Measurements from ENCODE around the gene TMEM253.

Gene TMEM253

DNA sequence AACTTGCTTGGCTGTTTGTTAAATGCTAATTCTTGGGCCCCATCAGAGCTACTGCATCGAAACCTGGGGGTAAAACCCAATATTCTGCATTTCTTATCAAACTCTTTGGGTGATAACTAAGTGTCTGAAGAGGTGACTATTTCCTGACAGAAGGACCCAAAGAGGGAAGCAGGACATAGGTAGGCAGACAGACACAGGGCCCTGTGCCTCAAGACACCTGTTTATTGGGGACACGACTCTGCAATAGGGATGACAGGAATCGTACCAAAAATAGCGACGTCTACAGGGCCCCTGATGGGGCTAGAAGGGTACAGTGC, 11.0 kb upstream of the TMEM253 start:
- no peak for DNase-seq (ENCODE audit: low read depth in 1 of 2, low spot score in 1 of 2)

DNA sequence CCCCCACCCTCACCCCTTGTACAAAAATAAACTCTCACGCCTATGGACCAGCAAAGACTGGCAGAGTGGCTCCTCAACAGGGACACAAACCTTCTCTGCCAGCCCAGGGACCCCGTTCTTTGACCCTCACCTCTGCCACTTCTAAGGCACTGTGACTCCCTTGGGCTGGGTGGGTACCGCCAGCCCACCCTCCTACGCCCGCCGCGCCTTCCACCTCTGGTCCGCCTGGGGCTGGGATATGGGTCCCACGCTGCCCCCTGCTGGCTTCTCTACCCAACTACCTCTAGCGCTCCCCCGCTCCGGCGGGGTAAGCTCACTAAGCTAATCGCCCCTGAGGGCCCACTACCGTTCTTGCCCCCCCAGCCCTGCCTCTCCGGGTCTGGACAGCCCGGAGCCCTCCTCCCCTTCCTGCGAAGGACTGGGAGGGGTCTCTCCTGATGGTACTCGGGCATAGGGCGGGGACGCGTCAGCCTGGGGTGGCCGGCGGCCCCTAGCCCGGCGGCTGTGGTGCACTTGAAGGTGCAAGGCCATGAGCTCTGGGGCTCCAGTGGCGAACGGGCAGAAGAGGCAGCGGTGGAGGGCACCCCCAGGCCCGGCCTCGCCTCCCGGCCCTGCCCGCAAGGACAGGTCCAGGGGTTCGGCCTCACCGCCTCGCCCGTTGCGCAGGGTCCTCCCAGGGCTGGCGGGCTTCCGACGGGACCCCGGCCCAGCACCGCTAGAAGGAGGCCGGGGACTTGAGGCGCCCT, 10.5 kb upstream of the TMEM253 start:
- DNase-seq (ENCODE audit: low read depth in 1 of 2, low spot score in 1 of 2), result no peak

DNA sequence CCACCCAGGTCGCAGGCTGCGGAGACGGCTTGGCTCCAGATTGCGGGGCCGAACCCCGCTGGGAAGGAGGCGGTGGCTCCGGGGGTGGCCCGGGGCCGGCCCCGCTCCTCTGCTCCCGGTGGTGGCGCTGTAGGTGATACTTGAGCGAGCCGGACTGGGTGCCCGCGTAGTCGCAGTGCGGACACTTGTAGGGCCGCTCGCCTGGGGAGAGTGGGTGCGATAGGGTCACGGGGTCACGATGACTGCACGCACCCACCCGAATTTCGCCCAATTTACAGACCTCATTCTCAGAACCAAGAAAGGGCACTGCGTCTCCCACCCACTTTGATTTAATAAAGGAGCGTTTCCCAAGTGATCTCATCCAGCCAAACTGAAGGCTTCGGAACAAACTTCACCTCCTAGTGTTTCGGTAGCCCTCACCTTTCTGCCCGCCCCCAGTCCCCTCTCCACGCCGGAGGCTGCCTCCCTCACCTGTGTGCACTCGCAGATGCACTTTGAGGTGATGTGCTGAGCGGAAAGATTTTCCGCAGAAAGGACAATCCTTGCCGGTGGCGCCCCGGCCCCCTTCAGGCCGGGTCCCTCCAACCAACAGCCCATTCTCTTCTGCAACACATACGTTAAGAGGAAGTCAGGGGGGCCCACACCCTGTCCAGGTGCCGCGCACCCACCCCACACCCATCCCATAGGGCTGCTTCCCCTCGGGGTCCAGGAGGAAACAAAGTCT, 9.8 kb upstream of the TMEM253 start:
- no peak for DNase-seq (ENCODE audit: low read depth in 1 of 2, low spot score in 1 of 2)

DNA sequence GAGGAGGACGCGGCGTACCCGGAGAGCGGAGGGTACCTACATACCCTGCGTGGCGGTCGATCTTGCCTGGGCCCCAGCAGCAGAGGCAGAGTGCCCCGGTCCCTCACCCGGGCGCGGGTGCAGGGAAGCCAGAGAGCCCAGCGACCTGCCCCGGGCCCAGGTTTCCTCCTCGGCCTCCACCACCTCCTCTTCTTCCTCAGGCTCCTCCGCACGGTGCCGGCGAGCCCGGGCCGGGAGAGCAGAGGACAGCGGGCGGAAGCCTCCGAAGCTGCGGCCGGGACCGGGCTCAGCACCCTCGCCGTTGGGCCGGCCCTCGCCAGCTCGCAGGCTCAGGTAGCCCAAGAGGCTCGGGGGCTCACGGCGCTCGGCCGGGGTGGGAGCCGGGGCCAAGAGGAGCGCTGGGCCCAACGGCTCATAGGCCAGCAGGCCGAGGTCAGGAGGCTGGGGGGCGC, 9.0 kb upstream of the TMEM253 start:
- DNase-seq (ENCODE audit: low read depth in 1 of 2, low spot score in 1 of 2), result no peak

DNA sequence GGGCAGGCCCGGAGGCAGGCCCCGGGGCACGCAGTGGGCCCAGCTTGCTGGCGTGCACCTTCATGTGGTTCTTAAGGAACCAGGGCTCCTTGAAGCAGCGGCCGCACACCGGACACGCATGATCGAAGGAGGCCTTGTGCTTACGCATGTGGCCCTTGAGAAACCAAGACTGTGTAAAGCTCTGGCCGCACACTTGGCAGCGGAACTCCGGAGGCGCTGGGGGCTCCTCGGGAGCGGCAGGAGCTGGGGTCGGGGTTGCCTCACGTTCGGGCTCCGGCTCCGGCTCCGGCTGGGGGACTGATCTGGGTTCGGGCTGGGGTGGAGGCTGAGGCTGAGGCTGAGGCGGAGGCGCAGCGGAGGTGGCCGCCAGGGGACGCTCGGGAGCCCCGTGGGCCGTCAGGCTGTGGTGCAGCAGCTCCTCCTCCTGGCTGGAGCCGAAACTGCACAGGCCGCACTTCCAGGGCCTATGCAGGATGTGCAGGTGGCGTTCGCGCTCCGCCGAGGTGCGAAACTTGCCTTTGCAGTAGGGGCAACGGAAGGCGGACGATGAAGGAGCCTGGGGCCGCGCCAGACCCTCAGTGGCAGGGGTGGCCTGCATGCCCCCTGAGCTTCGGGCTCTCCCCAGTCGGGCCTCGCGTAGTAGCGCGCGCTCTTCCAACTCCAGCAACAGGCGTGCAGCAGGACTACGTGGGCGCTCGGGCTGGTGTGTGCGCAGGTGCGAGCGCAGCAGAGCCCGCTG, 8.4 kb upstream of the TMEM253 start:
- DNase-seq (ENCODE audit: low read depth in 1 of 2, low spot score in 1 of 2), result peak; percentile 85 to 91

DNA sequence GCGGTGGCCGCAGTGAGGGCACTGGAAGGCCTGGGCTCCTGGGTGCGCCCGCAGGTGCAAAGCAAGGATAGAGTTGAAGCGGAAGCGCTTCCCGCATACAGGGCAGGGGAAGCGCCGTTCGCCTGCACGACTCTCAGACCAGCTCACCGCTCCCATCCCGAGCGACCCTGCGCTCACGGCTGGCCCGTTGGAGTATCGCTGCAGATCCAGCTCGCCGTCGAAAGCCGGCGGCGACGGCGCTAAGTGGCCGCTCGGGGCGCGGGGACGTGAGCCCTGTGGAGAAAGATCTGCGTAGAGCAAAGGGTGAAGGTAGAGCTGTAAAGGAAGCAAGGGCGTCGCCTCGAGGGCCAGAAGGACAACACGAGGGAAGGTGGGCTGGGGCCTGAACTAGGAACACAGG, 7.8 kb upstream of the TMEM253 start:
- DNase-seq (ENCODE audit: low read depth in 1 of 2, low spot score in 1 of 2), result no peak

DNA sequence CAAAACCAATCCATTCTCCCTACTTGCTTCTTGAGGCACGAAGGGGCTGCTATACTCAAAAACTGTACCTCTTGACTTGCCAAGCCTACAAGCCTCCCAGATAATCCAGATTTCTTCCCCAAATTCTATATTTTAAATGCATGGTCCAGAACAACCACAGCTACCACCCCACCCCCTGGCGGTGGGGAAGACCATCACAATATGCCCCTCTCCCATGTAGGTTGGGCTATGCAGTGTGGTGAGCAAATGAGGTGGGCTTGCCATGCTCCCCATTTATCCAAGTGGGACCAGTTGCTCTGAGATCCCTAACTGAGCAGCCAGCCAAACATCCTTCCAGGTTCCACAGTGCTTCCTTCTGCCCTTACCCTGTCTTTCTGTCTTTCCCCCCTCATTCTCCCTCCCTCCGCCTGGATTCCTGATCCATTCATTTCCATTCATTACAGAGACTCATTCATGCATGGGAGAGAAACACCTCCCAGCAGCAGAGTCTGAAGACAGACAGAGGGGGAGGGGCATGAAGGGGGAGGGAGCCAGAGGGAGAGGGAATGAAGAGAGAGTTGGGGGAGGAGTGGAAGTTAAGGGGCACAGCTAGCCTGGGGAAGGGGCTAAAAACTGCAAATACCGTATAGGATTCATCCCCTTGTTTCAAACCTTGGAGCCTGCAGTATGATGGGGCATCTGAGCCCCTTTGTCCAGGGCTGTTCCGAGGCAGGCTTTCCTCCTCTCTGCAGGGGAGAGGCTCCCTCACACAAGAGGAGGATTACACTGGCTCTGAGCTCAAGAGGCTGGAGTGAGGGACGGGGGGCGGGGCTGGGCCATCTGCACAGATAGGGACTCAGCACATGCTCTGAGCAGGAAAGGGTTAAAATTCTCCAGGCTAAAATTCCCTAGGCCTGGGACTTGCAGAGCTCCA, 6.8 kb upstream of the TMEM253 start:
- no peak for DNase-seq (ENCODE audit: low read depth in 1 of 2, low spot score in 1 of 2)

DNA sequence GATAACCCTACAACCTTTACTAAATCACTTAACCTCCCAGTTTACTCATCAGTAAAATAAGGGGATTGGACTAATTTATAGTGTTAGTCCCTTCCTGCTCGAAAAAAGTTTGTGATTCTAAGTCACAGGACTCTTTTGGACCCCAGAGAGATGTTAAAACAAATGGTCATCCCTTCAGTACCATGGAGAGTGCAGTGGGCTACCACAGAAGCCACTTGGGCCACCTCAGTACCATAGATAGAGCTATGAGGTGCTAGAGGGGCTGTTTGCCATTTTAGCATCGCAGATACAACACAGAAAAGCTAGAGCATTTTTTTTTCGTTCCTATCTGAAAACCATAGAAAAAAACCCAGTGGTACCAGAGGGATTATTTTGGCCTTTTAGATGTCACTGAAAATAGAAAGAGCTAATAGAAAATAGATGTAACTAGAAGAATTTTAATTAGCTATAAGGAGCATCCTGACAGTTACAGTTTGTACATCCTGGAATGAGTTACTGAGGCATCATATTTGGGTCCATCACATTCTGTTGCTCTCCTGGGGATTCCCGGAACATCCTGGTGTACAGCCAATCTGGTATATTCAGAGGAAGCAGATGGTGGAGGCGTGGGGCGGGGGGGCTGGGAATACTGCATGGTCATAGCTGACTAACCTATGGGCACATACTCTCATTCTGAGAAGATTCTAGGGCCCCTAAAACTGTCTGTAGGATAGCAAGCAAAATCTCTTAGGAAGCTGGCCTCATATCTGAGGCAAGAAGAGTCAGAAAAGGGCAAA, 5.2 kb upstream of the TMEM253 start:
- no peak for DNase-seq (ENCODE audit: low read depth in 1 of 2, low spot score in 1 of 2)

DNA sequence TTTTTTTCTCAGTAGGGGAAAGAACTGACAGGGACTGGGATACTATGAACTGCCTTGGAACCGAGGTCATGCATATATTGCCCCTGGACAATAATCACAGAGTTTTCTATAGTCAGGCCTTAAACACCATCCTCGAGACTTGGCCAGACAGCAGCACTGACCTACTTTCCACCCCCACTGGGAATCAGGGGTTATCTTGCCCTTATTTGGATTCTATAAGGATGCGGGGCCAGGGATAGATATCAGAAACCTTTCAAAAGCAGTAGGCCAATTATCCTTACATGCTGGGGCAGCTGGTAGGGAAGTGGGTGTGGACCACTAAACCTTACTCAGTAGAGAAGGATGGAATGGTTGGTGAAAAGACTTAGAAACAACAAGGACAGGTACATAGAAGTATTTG, 4.4 kb upstream of the TMEM253 start:
- DNase-seq (ENCODE audit: low read depth in 1 of 2, low spot score in 1 of 2), result no peak

DNA sequence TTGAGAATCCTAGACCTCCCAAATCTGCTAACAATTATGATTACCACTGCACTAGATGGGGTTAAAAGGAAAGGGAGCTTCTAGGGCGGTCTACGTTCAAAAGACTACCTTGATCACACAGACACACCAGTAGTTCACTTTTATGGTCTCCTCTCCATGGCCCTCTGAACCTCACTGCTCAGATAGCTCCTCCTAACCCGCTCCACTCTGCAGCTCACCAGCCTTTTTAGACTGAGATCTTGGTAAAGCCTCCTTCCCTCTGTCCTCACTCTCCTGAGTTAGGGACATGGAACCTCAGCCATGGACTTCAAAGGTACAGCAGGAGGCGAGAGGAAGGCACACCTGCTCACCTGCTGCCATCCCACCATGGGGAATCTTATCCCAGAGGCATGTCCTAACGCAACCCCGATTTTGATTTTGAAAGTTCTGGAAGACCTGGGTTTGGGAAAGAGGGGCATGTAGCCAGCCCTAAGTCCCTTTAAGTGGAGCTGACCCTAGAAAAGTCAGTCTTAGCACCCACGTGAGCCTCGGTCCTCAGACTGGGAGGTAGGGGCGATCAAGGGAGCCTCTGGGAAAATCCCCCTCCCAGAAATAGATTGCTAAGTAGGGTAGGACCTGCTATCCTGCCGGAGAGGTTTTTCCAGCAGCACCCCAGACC, 3.8 kb upstream of the TMEM253 start:
- no peak for DNase-seq (ENCODE audit: low read depth in 1 of 2, low spot score in 1 of 2)

DNA sequence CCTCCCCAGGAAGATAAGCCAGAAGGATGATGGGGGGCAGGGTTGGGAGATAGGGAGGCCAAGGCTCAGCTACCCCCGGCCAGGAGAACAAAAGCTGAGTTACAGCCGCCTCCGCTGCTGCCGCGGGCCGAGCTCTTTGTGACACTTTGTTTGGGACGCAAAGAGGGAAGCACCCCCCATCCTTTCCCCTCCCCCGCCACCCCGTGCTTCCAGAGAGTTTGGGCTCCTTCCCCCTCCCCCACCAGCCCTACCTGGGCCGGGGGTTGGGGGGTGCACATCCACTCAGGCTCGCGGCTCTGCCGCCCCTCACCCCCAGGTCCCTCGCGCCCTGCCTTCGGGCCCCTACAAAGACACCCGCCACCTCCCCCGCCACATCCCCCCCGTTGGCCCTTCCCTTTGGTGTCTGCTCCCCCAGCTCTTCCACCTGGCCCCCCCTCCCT, 3.2 kb upstream of the TMEM253 start:
- no peak for DNase-seq (ENCODE audit: low read depth in 1 of 2, low spot score in 1 of 2)

DNA sequence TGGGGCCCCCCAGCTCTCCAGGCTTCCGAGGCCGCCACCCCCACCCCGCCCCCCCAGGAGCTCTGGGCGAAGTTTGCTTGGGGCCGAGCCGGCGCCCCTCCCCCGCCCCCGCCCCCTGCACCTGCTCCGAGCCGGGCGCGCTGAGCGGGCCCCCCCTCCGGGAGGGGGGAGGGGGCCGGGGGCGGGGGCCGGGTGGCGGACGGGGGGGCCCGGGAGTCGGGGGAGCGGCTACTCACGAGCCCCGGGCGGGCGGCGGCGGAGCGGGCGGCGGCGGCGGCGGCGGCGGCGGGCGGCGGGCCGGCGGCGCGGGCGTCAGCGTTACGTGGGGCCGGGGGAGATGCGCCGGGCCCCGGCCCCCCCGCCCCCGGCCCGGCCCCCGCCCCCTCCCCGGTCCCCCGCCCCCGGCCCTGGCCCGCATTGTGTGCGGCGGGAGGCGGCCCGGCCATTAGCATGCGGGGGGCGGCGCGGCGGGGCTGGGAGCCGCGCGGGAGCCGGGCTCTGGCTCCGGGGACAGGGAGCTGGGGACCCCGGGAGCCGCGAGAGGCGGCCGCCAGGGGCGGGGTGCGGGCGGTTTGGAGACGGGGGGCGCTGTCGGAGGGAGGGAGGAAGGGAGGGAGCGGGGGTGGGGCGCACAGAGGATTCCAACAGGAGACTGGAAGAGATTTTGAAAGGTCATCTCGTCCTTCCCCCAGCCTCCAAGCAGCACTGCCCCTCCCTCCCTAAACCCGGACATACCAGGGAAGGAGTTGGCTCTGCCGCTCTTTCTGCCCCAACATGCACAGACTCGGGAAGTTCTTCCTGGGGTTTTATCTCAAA, 2.6 kb upstream of the TMEM253 start, which contains the start of gene ZNF219:
TSS of gene ZNF219 (minus strand) at position 580 of the 816 bp plus-strand sequence. CDS start 5,064 bp downstream, outside the sequence.
- peak in 1 of 2 donors; percentile 33 for DNase-seq (ENCODE audit: low read depth in 1 of 2, low spot score in 1 of 2)

DNA sequence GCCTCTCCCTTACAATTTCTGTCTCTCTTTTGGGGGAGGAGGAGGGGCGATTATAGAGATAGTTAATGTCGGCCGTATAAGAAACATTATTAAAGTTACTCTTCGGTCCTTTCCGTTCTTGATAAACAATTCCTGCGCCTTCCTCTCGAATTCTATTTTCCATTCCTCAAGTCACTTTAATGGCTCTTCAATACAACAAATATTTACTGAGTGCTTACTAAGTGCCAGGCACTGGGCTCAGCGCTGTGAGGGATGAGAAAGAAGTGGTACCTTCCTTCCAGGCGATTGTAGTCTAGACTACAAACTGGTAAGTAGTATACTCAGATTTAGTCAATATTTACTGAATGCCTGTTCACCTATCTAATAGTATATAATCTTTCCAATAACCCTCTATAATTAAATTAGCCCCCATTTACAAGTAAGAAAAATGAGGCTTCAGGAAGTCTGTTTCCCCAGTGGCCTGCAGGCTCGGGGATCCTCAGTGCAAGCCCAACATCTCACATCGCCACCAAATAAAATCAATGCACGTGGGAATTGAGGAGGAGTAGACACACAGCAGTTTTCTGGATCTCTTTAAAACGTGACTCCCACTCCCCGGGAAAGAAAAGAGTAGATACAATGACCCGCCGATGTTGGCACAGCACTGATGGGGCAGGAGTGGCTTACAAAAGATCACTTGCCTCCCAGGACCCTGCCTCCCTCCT, 1.8 kb upstream of the TMEM253 start:
- DNase-seq (ENCODE audit: low read depth in 1 of 2, low spot score in 1 of 2), result no peak

DNA sequence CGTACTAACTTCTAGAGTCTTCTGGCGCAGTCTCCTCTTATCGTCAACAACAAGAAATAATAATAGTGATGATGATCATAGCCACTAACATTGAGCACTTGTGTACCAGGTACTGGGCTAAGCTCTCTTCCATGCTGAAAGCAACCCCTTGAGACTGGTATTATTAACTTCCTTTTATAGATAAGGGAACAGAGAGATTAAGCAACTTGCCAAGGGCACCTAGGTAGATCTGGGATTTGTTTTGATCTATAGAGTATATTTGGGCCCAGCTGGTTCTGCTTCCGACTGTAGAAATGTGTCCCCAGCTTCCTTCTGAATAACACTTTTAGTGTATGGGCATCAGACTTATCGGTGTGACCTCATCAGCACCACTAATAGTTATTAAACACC, 1.3 kb upstream of the TMEM253 start:
- no peak for DNase-seq (ENCODE audit: low read depth in 1 of 2, low spot score in 1 of 2)

DNA sequence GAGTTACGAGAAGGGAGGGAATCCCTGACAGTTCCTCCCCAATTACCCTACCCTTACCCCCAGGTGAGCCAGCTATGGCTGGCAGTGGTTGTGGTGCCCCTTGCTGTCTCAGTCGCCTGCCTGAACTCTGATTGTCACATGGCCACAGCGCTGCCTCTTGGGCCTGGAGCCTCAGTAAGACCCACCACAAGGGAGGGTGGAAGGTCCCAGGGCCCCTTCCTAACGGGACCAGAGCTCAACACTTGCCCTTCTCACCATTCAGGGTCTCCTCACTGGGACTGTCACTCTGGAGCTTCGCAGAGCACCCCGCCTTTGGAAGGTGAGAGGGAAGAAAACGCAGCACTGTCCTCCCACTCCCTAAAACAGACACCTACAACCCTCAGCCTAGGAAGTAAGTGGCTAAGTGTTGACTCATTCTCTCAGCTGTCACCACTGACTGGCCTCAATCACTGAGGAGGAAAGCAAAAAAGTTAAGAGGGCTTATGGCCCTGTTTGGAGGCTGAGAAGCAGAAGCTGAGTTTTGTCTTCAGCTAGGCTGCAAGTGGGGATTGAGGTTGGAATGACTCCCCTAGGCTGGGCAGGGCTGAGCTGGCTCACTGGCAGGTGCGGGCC, 1.0 kb downstream of the TMEM253 start:
- no peak for DNase-seq (ENCODE audit: low read depth in 1 of 2, low spot score in 1 of 2)

DNA sequence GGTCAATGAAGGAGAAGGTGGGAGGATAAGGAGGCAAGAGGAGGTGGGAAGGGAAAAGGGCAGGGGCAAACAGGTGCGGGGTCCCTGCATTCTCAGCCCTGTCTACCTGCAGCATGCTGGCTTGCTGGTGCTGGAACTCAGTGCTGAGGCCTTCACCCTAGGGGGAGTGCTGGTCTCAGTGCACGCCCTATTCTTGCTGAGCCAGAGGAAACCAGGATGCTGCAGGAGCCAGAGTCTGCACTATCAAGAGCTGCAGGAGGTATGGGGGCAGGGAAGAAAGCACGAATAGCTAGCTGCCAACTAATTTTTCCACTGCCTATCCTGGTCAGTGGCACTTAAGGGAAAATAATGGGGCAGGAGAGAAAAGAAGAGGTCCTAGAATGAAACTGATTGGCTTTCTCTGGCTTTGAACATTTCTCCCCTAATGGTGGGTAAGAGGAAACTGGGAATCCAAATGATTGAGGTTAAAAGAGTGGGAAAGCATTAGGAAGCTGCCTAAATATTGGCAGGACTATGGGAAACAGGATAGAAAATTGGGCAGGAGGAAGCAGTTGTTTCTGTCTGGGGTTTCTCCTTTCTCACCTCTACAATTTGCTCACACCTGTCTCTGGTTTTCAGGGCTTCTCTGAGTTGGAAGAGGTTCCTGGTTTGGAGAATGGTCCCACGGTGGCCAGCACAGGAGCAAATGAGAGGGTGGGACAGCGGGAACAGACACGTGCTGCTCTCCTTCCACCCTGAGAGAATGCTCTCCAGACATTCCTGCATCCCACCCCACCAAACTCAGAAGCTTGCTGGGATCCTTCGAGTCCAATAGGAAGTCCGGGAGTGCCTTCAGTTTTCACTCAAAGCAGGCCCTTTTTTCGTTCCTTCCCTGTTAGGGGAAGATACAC, 1.9 kb downstream of the TMEM253 start:
- no peak for DNase-seq (ENCODE audit: low read depth in 1 of 2, low spot score in 1 of 2)

DNA sequence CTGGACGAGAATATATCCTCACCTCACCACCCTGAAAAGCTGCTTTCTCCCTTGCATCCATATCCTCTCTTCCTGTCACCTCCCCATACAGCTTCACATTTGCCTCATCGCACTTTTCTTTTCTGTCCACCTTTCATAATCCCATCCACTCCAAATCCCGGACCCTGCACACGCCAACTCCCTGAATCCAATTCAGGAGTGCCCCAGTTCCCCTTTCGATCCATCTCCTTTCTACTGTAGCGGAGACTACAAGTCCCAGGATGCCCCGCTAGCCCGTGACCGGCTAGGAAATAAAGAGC, 2.5 kb downstream of the TMEM253 start:
- no peak for DNase-seq (ENCODE audit: low read depth in 1 of 2, low spot score in 1 of 2)

All from activated T-helper 1 cell treated with anti-CD3 and anti-CD28 coated beads, Interleukin-2, amount 50 U/mL, for 16 hours (primary cell).